SK-N-SH (cell line): ENCODE data around the gene SMPD3. TPM values are rescaled to one million over a fixed set of nuclear protein-coding genes. Genes with fewer than 3 reads are reported as not detected.

Experiments
- CTCF ChIA-PET: fragments of 300-600, 350-600 bp; formaldehyde crosslinking; extraction: SDS; loops from one replicate; lab custom pipeline; 2021; lab: Yijun Ruan, JAX
- POLR2A ChIA-PET: fragments of 350-600 bp; sonication (Branson Sonifier 250); formaldehyde crosslinking; extraction: SDS; loops from one replicate; lab custom pipeline; 2020; ENCODE audit warnings: antibody characterized with exemption, inconsistent platforms; lab: Yijun Ruan, JAX
- DNase-seq: peaks from one replicate; pipeline ENCODE4 v3.0.0; 2012
- H2AFZ ChIP-seq: fragments of 200-600 bp; sonication (generic); 2 replicates; pipeline ENCODE4 v1.8.1; 2016; ENCODE audit warnings: antibody characterized with exemption, mild to moderate bottlenecking, low read depth
- H3F3A ChIP-seq: fragments of 200-600 bp; sonication (generic); replicated peaks from 2 replicates; pipeline ENCODE3; 2016; ENCODE audit warnings: antibody characterized with exemption, mild to moderate bottlenecking; ENCODE audit not compliant: insufficient read depth
- H3K27ac ChIP-seq, 2 experiments: fragments of 200-500 bp in 1 of 2; fragments of 200-600 bp in 1 of 2; sonication (Bioruptor generic) in 1 of 2; sonication (generic), shearing (Covaris generic) in 1 of 2; 2 replicates each; pipeline versions ENCODE4 v1.5.1 to v1.6.1; 2014 to 2016; ENCODE audit warnings: low read depth in 2 of 2, inconsistent platforms in 1 of 2, low read length in 1 of 2, mild to moderate bottlenecking in 1 of 2, mixed read lengths in 1 of 2
- H3K27me3 ChIP-seq: fragments of 200-600 bp; sonication (generic), shearing (Covaris generic); 2 replicates; pipeline ENCODE4 v1.6.1; 2016; ENCODE audit warnings: mixed run types; ENCODE audit not compliant: insufficient read depth
- H3K36me3 ChIP-seq, 2 experiments: fragments of 200-500 bp in 1 of 2; fragments of 200-600 bp in 1 of 2; sonication (Bioruptor generic) in 1 of 2; sonication (generic) in 1 of 2; replicated peaks in 1 of 2; 2 replicates each; pipeline versions ENCODE3 to v1.5.1; 2014 to 2016; ENCODE audit warnings: low read length in 1 of 2, mild to moderate bottlenecking in 1 of 2; ENCODE audit not compliant: insufficient read depth in 2 of 2, control insufficient read depth in 1 of 2
- H3K4me1 ChIP-seq, 2 experiments: fragments of 200-500 bp in 1 of 2; fragments of 200-600 bp in 1 of 2; sonication (Bioruptor generic) in 1 of 2; sonication (generic), shearing (Covaris generic) in 1 of 2; 2 replicates each; pipeline versions ENCODE4 v1.5.1 to v1.6.1; 2014 to 2016; ENCODE audit warnings: low read depth in 1 of 2, low read length in 1 of 2, mixed run types in 1 of 2; ENCODE audit not compliant: insufficient read depth in 2 of 2, control insufficient read depth in 1 of 2
- H3K4me2 ChIP-seq: fragments of 200-600 bp; sonication (generic), shearing (Covaris generic); 2 replicates; pipeline ENCODE4 v1.6.1; 2017; ENCODE audit warnings: mixed run types
- H3K4me3 ChIP-seq, 2 experiments: fragments of 200-500 bp in 1 of 2; fragments of 200-600 bp in 1 of 2; sonication (Bioruptor generic) in 1 of 2; sonication (generic), shearing (Covaris generic) in 1 of 2; 2 replicates each; pipeline versions ENCODE4 v1.5.1 to v1.8.1; 2014 to 2016; ENCODE audit warnings: low read depth in 2 of 2, inconsistent platforms in 1 of 2, low read length in 1 of 2, mild to moderate bottlenecking in 1 of 2, mixed read lengths in 1 of 2, moderate library complexity in 1 of 2
- H3K79me2 ChIP-seq: fragments of 200-600 bp; sonication (generic); 2 replicates; pipeline ENCODE4 v1.8.1; 2017; ENCODE audit warnings: mild to moderate bottlenecking; ENCODE audit not compliant: insufficient read depth
- H3K9ac ChIP-seq: fragments of 200-600 bp; sonication (generic); 2 replicates; pipeline ENCODE4 v1.6.1; 2017; ENCODE audit warnings: mixed run types
- H3K9me2 ChIP-seq: fragments of 200-600 bp; sonication (generic); 2 replicates; pipeline ENCODE4 v1.6.1; 2017; ENCODE audit warnings: mixed run types
- H3K9me3 ChIP-seq: fragments of 200-600 bp; sonication (generic); 2 replicates; pipeline ENCODE4 v1.6.1; 2017; ENCODE audit warnings: mixed run types, mild to moderate bottlenecking, moderate library complexity
- H4K20me1 ChIP-seq: fragments of 200-600 bp; sonication (generic); 2 replicates; pipeline ENCODE4 v1.6.1; 2017; ENCODE audit warnings: mild to moderate bottlenecking, mixed run types; ENCODE audit not compliant: insufficient read depth
- GATA2 ChIP-seq: sonication (generic); formaldehyde crosslinking; IDR thresholded peaks from 2 replicates; pipeline ENCODE4 v1.5.0; 2020; ENCODE audit warnings: mild to moderate bottlenecking, missing genetic modification reagents
- JUND ChIP-seq: IDR thresholded peaks from 2 replicates; pipeline ENCODE4 v1.4.0; 2012
- MXI1 ChIP-seq: IDR thresholded peaks from 2 replicates; pipeline ENCODE4 v1.6.1; 2012; ENCODE audit warnings: mild to moderate bottlenecking, low read depth, low read length, improper control_type of control experiment
- NRF1 ChIP-seq: IDR thresholded peaks from 2 replicates; pipeline ENCODE4 v1.6.1; 2012; ENCODE audit warnings: low read depth, mild to moderate bottlenecking, low read length
- POLR2AphosphoS5 ChIP-seq: IDR thresholded peaks from 2 replicates; pipeline ENCODE4 v1.6.1; 2012; ENCODE audit warnings: low read depth, low read length
- RAD21 ChIP-seq: IDR thresholded peaks from 2 replicates; pipeline ENCODE4 v1.6.1; 2012; ENCODE audit warnings: mild to moderate bottlenecking, low read length
- RCOR1 ChIP-seq: fragments of 150-350 bp; IDR thresholded peaks from 2 replicates; pipeline ENCODE4 v1.6.1; 2017; ENCODE audit warnings: antibody characterized with exemption, low read length
- RXRA ChIP-seq: IDR thresholded peaks from 2 replicates; pipeline ENCODE4 v1.4.0; 2012; ENCODE audit warnings: low read depth, mild to moderate bottlenecking, borderline replicate concordance
- SMC3 ChIP-seq: IDR thresholded peaks from 2 replicates; pipeline ENCODE4 v1.6.1; 2012; ENCODE audit warnings: low read depth, low read length, improper control_type of control experiment
- TAF1 ChIP-seq: IDR thresholded peaks from 2 replicates; pipeline ENCODE4 v1.6.1; 2012; ENCODE audit warnings: low read depth, mild to moderate bottlenecking, low read length, moderate library complexity, borderline replicate concordance
- TCF12 ChIP-seq: IDR thresholded peaks from 2 replicates; pipeline ENCODE4 v1.4.0; 2012
- TEAD4 ChIP-seq: IDR thresholded peaks from 2 replicates; pipeline ENCODE4 v1.4.0; 2012; ENCODE audit warnings: mild to moderate bottlenecking, borderline replicate concordance; ENCODE audit not compliant: insufficient read depth
- YY1 ChIP-seq: IDR thresholded peaks from 2 replicates; pipeline ENCODE4 v1.4.0; 2012; ENCODE audit warnings: low read depth, mild to moderate bottlenecking
- WGBS: methylation state at CpG from one replicate; pipeline ENCODE4 v1.1.6; 2017; ENCODE audit warnings: low lambda C conversion rate; 5-methylcytosine and 5-hydroxymethylcytosine counted together
- polyA plus RNA-seq, 3 experiments: library from polyadenylated mRNA; depleted of rRNA; stranded (reverse); fragments of >200 nt; gene quantifications; 2 replicates each; pipeline ENCODE4 v1.2.3, GENCODE V29; 2012
- TF ChIP-seq, protein P1 (sequence below): IDR thresholded peaks from 2 replicates; pipeline ENCODE4; 2012
- TF ChIP-seq, protein P2 (sequence below): IDR thresholded peaks from 2 replicates; pipeline ENCODE4 v1.4.0; 2012; ENCODE audit warnings: low read depth, borderline replicate concordance
- TF ChIP-seq, protein P3 (sequence below): fragments of 200-600 bp; sonication (generic); IDR thresholded peaks from 2 replicates; pipeline ENCODE4 v1.6.1; 2017; ENCODE audit warnings: antibody characterized with exemption, mild to moderate bottlenecking, moderate library complexity

SMPD3 gene
- polyA plus RNA-seq, 1 of the 3 experiments (the other 2 are of a cell fraction) = 0.38 TPM

DNA sequence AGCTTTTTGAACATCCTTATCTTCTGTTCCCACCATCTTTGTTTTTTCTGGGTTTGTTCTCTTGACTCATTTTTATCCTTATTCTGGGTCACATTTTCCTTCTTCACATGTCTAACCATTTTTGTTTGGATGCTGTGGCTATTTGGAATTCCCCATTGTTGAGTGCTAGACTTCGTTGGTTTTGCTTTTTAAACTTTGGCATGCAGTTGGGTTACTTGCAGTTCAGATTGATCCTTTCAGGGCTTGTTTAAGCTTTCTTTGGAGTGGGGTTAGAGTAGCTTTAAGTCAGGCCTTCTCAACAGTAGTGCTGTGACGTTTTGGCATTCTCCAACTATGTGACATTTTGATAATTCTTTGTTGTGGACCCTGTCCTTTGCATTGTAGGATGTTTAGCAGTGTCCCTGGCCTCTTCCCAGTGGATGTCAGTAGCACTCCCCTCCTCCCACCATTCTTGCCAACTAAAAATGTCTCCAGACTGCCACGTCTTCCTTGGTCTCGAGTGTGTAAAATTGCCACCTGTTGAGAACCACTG lies 116.4 kb downstream of the SMPD3 start:
- H3K27ac ChIP-seq = peak overlapping the region in 1 of 2 experiments; percentile 59; a peak in 2 of 4 replicates
- no peaks in the 10 kb centered on the region for H4K20me1 ChIP-seq
- no peaks in the 10 kb centered on the region for H3K9me3 ChIP-seq
- peaks cover 0 to 17% of the 10 kb centered on the region in 2 experiments; a peak in 1 of 4 replicates for H3K4me1 ChIP-seq
- TF ChIP-seq RCOR1 (no peak), SMC3 (no peak), TAF1 (no peak), MXI1 (no peak), NRF1 (no peak), YY1 (no peak), POLR2AphosphoS5 (no peak), RXRA (no peak), TCF12 (no peak), JUND (no peak), GATA2 (CRISPR knock-in tag) (no peak), TEAD4 (no peak)
- TF ChIP-seq, protein P1, sequence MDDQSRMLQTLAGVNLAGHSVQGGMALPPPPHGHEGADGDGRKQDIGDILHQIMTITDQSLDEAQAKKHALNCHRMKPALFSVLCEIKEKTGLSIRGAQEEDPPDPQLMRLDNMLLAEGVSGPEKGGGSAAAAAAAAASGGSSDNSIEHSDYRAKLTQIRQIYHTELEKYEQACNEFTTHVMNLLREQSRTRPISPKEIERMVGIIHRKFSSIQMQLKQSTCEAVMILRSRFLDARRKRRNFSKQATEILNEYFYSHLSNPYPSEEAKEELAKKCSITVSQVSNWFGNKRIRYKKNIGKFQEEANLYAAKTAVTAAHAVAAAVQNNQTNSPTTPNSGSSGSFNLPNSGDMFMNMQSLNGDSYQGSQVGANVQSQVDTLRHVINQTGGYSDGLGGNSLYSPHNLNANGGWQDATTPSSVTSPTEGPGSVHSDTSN = no peak
- TF ChIP-seq, protein P2, sequence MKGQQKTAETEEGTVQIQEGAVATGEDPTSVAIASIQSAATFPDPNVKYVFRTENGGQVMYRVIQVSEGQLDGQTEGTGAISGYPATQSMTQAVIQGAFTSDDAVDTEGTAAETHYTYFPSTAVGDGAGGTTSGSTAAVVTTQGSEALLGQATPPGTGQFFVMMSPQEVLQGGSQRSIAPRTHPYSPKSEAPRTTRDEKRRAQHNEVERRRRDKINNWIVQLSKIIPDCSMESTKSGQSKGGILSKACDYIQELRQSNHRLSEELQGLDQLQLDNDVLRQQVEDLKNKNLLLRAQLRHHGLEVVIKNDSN = no peak
- TF ChIP-seq, all 33 proteins: peak for 0
- Histone ChIP-seq H3K9ac (no peak overlapping the region), H3K4me3 (no peak overlapping the region), H3K9me2 (no peaks in the 10 kb centered on the region), H2AFZ (no peak overlapping the region), H3F3A (no peaks in the 10 kb centered on the region), H3K27me3 (no peaks in the 10 kb centered on the region), H3K79me2 (no peaks in the 10 kb centered on the region), H3K4me2 (no peak overlapping the region), H3K36me3 (peaks cover 2 to 31% of the 10 kb centered on the region in 2 experiments)
- DNase-seq = no peak
- 68% methylated on average over 4 of the region's 4 CpGs for WGBS
- ChIA-PET CTCF (interaction anchor here (0.6 to 20.3 kb wide), 6 partner anchors 21 to 87 kb away, joined by 3 to 355 read pairs (median 4); partner anchors contain the start of genes PLA2G15, PRMT7, SLC7A6 and SLC7A6OS), POLR2A (interaction anchor here (0.5 to 0.6 kb wide), 2 partner anchors 68 to 108 kb away, joined by 3 read pairs; partner anchors contain the start of gene SLC7A6)

DNA sequence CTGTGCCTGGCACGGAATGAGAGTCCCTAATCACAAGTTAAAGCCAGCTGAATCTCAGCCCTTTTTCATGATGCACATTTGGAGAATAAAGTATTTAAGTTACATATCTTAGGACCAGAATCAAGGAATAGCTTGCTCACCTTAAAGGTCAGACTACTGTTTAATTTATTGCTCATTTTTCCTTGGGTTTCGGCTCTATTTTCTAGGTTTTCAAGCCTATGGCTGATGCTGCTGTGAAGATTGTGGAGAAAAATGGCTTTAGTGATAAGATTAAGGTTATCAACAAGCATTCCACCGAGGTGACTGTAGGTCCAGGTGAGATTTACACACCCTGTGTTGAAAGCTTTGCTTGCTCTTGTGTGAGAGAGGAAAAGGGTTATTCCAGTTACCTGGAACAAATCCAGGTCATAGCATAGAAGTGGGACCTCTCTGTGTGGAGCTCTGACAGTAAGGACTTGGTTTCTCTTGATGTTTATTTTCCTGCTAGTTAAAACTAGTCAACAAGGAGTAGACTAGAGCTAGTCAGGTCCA lies 119.4 kb downstream of the SMPD3 start:
- H3K4me2 ChIP-seq = no peak overlapping the region
- H3K79me2 ChIP-seq = no peaks in the 10 kb centered on the region
- no peak overlapping the region for H2AFZ ChIP-seq
- ChIA-PET POLR2A (interaction anchor here (0.6 to 1.2 kb wide), 2 partner anchors 18 to 192 kb away, joined by 3 to 4 read pairs; partner anchors contain the start of genes PRMT7 and SLC7A6OS), CTCF (interaction anchor here (0.6 to 20.3 kb wide), 41 partner anchors 9 to 808 kb away, joined by 3 to 355 read pairs (median 5); partner anchors contain the start of genes PRMT7, SLC7A6, SLC7A6OS and SMPD3)
- H3K27me3 ChIP-seq = no peaks in the 10 kb centered on the region
- WGBS = 36% methylated on average over 3 of the region's 3 CpGs
- H4K20me1 ChIP-seq = no peaks in the 10 kb centered on the region
- TF ChIP-seq RCOR1 (no peak), TAF1 (no peak), RAD21 (no peak), TCF12 (no peak), GATA2 (CRISPR knock-in tag) (no peak)
- TF ChIP-seq, protein P3, sequence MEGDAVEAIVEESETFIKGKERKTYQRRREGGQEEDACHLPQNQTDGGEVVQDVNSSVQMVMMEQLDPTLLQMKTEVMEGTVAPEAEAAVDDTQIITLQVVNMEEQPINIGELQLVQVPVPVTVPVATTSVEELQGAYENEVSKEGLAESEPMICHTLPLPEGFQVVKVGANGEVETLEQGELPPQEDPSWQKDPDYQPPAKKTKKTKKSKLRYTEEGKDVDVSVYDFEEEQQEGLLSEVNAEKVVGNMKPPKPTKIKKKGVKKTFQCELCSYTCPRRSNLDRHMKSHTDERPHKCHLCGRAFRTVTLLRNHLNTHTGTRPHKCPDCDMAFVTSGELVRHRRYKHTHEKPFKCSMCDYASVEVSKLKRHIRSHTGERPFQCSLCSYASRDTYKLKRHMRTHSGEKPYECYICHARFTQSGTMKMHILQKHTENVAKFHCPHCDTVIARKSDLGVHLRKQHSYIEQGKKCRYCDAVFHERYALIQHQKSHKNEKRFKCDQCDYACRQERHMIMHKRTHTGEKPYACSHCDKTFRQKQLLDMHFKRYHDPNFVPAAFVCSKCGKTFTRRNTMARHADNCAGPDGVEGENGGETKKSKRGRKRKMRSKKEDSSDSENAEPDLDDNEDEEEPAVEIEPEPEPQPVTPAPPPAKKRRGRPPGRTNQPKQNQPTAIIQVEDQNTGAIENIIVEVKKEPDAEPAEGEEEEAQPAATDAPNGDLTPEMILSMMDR = no peak
- no peak overlapping the region for H3K9ac ChIP-seq
- H3F3A ChIP-seq = no peaks in the 10 kb centered on the region
- no peaks in the 10 kb centered on the region for H3K9me3 ChIP-seq
- no peak for DNase-seq
- H3K4me3 ChIP-seq = no peak overlapping the region; a peak in 1 of 4 replicates
- H3K4me1 ChIP-seq = peaks cover 0 to 17% of the 10 kb centered on the region in 2 experiments; a peak in 1 of 4 replicates
- peaks cover 11 to 28% of the 10 kb centered on the region in 2 experiments for H3K36me3 ChIP-seq
- H3K9me2 ChIP-seq = no peaks in the 10 kb centered on the region
- no peak overlapping the region for H3K27ac ChIP-seq
